Stimulated activated CD4-positive, alpha-beta T cell treated with anti-CD3 and anti-CD28 coated beads, Interleukin-1b, Interleukin-23, amount 100 ng/mL, for 24 hours (primary cell): ENCODE measurements around the gene TSPAN13.
"Not testable (repeated sequence)": the region's sequence is repeated elsewhere in the genome, so short reads cannot be mapped to it uniquely, and the experiment has no call there.

Experiments used
- DNase-seq, 4 experiments: peaks; one replicate each; pipeline ENCODE4 v3.0.0-alpha.2; 2020; ENCODE audit warnings: low read depth in 4 of 4, low spot score in 1 of 4

Gene TSPAN13

DNA sequence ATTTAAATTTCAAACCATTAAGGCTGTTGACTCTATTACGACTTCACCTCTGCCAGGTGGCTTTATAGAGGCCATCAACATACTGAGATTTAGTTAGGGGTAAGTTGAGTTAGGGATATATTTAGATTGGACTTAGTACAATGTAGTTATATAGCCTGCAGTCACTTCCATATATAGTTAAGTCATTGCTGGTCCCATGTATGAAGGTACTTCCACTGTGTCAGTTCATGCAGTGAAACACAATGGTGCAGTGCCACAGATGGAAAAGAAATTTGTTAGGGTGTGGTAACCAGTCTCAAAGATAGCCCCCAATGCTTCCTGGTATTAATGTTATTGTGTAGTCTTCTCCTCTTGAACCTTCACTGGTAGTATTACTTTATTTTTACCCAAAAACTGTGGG, 12.6 kb upstream of the TSPAN13 start:
- no peak for DNase-seq

- DNase-seq = no peak
Measured at GRCh38 chr7:16741676-16742075, 11.9 kb upstream of the TSPAN13 start.

DNA sequence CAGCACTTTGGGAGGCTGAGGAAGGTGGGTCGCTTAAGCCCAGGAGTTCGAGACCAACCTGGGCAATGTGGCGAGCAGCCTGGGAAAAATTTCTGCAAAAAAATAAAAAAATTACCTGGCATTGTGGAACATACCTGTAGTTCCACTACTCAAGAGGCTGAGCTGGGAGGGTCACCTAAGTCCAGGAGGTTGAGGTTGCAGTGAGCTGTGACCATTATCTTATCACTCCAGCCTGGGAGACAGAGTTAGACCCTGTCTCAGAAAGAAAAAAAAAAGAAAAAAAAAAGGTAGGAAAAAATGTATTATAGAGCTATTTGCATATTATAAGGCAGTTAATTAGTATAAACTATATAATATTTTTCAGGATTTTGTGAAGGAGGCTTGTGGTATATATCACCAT, 11.0 kb upstream of the TSPAN13 start:
- DNase-seq = no peak

DNA sequence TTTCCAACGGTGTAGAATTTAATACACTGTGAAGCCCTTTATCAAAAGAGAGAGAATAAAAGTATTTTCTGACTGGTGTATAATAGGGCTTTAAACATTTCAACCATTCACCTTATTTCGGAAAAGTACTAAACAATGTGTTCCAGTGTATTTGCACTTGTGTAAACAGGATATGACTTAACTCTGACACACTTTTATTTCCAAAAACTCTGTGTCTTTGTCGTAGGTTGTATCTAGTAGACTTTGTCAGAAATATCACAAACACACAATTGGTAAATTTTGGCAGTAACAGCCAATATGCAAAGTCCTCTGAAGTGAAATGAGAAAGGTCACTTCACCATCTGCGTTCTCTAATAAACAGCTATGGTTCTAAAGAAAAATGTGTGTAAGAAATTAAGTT, 10.3 kb upstream of the TSPAN13 start:
- DNase-seq = no peak

- no peak for DNase-seq
Measured at GRCh38 chr7:16744518-16745250, 8.9 kb upstream of the TSPAN13 start.

GRCh38 chr7:16745645-16746044, 7.9 kb upstream of the TSPAN13 start:
- DNase-seq = no peak

- DNase-seq = no peak
Measured at GRCh38 chr7:16747102-16747501, 6.5 kb upstream of the TSPAN13 start.

DNA sequence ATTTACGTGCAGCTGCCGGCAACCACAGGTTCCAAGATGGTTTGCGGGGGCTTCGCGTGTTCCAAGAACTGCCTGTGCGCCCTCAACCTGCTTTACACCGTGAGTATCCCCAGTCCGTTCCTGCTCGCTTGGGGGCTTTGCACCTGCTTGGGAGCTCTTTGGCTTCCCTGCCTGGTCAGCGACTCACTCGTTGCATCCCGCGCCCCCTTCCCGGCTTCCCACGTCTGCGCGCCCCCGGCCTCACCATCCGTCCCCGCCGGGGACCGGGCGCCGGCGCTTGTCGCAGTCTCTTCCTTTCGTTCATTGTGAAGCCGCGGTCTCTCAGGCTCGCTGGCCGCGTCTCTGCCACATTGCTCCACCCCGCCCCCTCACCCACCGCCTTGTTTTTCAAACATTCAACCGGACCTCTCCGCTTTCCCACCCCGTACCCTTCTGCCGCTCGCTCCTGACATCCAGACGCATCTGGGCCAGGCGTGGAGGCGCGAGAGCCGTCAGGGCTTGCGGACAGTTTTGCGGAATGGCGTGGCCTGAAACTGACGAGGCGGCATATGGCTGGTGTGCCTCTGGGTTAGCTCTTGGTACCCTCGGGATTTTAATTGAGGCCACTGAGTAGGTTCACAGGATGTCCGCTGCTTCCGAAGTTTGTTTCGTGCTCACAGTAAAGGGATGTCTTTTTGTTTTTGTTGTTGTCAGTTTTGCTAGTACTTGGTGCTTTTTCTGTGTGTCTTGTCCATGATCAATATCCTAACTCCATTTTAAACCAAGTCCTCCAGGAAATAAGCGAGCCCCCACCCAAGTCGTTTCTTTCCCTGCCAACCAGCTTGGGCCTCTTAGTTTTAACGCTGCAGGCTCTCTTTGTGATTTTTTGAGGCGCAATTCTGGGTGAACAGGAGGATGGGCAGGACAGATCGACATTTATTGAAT, 639 bp downstream of the TSPAN13 start:
- DNase-seq = no peak

DNA sequence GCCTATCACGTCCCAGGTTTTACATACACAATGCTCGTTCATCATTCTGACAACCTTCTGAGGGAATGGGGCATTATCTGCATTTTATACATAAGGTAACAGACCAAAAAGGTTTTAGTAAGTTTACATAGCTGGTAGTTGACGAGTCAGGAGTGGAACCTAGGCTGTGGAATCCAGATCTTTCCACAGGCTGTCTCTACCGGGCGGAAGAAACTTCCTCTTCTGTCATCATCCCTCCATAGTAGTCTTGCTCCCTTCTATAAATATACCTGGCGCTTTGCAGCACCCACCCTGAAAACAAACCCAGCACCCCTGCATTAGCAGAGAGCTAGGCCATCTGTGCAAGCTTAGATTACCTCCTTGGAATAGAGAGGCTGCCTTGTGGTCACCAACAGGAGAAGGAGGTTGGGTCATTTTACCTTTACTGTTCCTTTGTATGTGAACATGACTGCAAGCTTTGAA, 1.3 kb downstream of the TSPAN13 start:
- DNase-seq = no peak

DNA sequence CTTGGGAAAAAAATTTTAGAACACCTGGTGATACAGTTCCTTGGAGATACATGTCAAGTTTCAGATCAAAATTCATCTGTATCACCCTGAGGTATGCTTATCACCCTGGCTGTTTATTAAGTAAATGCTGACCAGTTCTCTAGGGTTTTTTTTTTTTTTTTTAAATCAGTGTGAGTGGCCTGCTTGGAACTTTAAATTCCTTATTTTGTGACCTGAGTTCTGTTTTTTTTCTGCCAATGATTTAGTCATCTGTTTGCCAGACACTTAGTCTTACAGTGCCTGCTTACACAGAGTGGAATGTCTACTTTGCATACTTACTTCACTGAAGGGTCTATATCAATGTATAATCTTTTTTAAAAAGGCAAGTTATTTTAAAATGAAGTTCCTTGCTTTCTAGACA, 1.8 kb downstream of the TSPAN13 start:
- no peak for DNase-seq

- no peak for DNase-seq
Measured at GRCh38 chr7:16758036-16758435, 4.5 kb downstream of the TSPAN13 start.

- DNase-seq = no peak
Measured at GRCh38 chr7:16758631-16759611, 5.4 kb downstream of the TSPAN13 start.

- no peak for DNase-seq
Measured at GRCh38 chr7:16759840-16760239, 6.3 kb downstream of the TSPAN13 start.

- DNase-seq = no peak
Measured at GRCh38 chr7:16762177-16762576, 8.6 kb downstream of the TSPAN13 start.

DNA sequence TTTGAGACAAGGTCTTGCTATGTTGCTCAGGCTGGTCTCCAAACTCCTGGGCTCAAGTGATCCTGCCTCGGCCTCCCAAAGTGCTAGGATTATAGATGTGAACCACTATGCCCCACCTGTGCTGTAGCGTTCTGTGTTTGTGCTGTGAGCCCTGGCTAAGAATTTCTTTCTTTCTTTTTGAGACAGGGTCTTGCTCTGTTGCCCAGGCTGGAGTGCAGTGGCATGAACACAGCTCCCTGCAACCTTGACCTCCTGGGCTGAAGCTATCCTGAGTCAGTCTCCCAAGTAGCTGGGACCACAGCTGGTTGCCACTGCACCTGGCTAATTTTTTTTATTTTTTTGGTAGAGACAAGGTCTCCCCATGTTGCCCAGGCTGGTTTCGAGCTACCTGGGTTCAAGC, 11.4 kb downstream of the TSPAN13 start:
- no peak for DNase-seq

GRCh38 chr7:16765436-16765859, 11.9 kb downstream of the TSPAN13 start:
- no peak for DNase-seq

GRCh38 chr7:16769994-16770393, 16.4 kb downstream of the TSPAN13 start:
- not testable (repeated sequence) for DNase-seq

DNA sequence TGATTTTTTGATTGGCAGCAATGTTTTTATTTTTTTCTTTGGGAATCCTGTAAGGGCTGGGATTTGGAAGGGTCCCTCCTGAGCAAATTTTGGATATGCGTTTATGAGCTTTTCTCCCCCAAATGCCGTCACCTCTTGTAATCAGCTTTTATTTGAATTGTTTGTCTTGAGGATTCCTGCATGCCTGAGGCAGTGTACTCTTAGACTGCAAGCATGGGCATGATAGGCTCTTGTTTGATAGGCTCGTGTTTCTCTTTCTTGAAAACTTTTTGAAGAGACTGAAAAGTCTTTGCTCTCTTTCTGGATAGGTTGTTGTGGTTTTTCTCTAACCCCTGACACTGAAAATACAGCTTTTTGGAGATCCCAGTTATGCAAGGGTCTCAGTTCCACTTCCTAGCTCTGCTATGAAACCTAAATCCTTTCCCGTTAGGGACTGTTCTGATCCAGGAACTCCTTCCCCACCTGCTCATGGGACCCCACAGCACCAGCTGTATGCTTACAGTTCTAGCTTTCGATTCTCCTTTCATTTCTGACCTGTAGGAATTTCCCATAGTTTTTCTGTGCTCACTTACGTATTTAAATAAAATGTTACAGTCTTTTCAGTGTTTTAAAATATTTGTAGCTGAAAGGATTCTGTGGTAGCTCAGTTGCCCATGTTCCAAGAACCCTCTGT, 17.2 kb downstream of the TSPAN13 start:
- no peak for DNase-seq

DNA sequence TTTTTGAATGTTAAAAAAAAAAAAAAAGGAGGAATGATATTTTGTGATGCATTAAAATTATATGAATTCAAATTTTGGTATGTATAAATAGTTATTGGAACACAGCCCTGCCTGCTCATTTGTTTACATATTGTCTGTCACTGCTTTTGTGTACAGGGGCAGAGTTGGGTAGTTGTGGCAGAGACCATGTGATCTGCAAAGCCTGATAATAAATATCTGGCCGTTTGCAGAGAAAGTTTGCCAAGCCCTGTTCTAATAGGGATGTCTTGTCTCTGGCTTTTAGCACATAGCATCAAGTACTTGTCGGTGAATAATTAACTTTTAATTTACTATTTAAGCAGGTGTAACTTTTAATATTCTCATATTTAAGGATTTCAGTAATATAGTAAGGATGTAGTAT, 19.8 kb downstream of the TSPAN13 start:
- DNase-seq = no peak

DNA sequence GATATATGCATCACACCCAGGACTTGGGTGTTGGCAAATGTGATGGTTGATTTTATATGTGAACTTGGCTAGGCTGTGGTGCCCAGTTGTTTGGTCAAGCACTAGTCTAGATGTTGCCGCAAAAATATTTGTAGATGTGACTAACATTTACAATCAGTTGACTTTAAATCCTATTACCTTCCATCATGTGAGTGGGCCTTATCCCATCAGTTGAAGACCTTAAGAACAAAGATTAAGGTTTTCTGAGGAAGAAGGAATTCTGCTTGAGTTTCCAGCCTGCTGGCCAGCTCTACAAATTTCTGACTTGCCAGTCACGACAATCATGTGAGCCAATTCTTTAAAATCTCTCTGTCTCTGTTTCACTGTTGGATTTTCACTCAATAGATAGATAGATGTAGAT, 20.3 kb downstream of the TSPAN13 start:
- no peak for DNase-seq

DNA sequence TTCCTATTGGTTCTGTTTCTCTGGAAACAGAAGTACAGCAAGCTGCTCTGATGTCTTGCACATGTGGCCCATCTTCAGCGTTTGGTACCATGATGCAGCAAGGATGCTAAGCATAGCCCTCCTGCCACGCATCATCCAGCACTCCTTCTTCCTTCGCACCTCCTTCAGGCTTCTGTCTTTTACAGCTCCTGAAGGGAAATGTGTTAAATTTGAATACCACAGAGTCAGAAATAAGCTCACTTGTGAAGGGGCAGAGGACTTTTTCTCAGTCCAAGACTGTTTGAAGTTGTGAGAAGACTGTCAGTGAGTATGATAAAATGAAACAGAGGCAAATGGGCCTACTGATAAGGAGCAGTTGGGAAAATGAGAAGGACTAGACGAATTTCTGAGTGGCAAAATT, 20.7 kb downstream of the TSPAN13 start:
- DNase-seq = no peak
